ENCODE results near the gene LRRC74A.

- no peak for TF ChIP-seq ZNF274 (IDR thresholded peaks at IDR 0.05; ENCODE audit: low read depth, low read length)
- no peak for TF ChIP-seq SUZ12 (IDR thresholded peaks at IDR 0.05; ENCODE audit: extremely low read depth, insufficient read depth, insufficient read length)
- no peak for TF ChIP-seq YY1 (IDR thresholded peaks at IDR 0.05; ENCODE audit: insufficient read depth, insufficient read length)
These were observed 78.7 kb downstream of the LRRC74A start for GRCh38 chr14:76904740-76905569.

All from NT2/D1 (cell line).